PC-9 (cell line): Measurements from ENCODE around the gene CWC25.

Source experiments
- EZH2 ChIP-seq: fragments of 200-600 bp; sonication (generic); IDR thresholded peaks from 2 replicates; pipeline ENCODE4 v1.8.0; 2017; ENCODE audit warnings: antibody characterized with exemption, low read depth
- TF ChIP-seq, protein P1 (sequence below): fragments of 200-600 bp; sonication (generic); conservative IDR thresholded peaks from 2 replicates; pipeline ENCODE4 v1.6.1; 2017; ENCODE audit warnings: mixed run types, antibody characterized with exemption, mild to moderate bottlenecking, moderate library complexity

- TF ChIP-seq, protein P1, sequence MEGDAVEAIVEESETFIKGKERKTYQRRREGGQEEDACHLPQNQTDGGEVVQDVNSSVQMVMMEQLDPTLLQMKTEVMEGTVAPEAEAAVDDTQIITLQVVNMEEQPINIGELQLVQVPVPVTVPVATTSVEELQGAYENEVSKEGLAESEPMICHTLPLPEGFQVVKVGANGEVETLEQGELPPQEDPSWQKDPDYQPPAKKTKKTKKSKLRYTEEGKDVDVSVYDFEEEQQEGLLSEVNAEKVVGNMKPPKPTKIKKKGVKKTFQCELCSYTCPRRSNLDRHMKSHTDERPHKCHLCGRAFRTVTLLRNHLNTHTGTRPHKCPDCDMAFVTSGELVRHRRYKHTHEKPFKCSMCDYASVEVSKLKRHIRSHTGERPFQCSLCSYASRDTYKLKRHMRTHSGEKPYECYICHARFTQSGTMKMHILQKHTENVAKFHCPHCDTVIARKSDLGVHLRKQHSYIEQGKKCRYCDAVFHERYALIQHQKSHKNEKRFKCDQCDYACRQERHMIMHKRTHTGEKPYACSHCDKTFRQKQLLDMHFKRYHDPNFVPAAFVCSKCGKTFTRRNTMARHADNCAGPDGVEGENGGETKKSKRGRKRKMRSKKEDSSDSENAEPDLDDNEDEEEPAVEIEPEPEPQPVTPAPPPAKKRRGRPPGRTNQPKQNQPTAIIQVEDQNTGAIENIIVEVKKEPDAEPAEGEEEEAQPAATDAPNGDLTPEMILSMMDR, result no peak
- no peak for TF ChIP-seq EZH2
Observed at GRCh38 chr17:38825762-38826247, 684 bp upstream of the CWC25 start.
